ENCODE measurements around the gene CARS1. TPM values are rescaled to one million over a fixed set of nuclear protein-coding genes. Genes with fewer than 3 reads are reported as not detected.

Gene CARS1
- total and polyA plus RNA-seq, 9 donors, result 12.5 to 148 (median 17.6) TPM

DNA sequence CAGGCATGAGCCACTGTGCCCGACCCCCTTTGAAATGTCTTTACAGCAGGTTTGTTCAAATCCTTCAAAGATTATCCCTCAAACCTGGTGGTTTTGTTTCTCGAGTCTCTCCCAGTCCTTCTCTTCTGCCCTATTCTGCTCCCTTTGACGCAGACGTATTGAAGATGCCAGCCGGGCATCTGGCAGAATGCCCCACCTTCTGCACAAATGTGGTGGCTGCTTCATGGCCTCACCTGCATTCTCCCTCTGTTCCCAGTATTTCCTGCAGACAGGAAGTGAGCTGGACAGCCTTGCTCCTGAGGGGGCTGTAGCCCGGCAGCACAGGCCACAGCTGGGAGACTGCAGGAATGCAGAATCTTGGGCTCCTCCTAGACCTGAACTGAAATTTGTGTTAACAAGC lies 60.2 kb downstream of the CARS1 start:
- Histone ChIP-seq H3K27ac (no peak overlapping the region), H3K4me1 (ENCODE audit: insufficient read depth) (no peaks in the 10 kb centered on the region), H3K4me3 (no peak overlapping the region), H3K27me3 (no peaks in the 10 kb centered on the region), H3K9me3 (no peaks in the 10 kb centered on the region), H3K36me3 (no peaks in the 10 kb centered on the region)
- intact Hi-C loops (cut with DNase I), result no loop called here
- 66 to 74% (median 73%) methylated on average over 6 of the region's 6 CpGs for WGBS, 3 donors
- DNase-seq, result peak in 3 of 5 donors; percentile 5 to 24 (median 6)
- no peak for TF ChIP-seq POLR2A (IDR thresholded peaks at IDR 0.05)
- TF ChIP-seq, protein P1, sequence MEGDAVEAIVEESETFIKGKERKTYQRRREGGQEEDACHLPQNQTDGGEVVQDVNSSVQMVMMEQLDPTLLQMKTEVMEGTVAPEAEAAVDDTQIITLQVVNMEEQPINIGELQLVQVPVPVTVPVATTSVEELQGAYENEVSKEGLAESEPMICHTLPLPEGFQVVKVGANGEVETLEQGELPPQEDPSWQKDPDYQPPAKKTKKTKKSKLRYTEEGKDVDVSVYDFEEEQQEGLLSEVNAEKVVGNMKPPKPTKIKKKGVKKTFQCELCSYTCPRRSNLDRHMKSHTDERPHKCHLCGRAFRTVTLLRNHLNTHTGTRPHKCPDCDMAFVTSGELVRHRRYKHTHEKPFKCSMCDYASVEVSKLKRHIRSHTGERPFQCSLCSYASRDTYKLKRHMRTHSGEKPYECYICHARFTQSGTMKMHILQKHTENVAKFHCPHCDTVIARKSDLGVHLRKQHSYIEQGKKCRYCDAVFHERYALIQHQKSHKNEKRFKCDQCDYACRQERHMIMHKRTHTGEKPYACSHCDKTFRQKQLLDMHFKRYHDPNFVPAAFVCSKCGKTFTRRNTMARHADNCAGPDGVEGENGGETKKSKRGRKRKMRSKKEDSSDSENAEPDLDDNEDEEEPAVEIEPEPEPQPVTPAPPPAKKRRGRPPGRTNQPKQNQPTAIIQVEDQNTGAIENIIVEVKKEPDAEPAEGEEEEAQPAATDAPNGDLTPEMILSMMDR (IDR thresholded peaks at IDR 0.05), result no peak
- TF ChIP-seq EP300 (IDR thresholded peaks at IDR 0.05), result no peak

DNA sequence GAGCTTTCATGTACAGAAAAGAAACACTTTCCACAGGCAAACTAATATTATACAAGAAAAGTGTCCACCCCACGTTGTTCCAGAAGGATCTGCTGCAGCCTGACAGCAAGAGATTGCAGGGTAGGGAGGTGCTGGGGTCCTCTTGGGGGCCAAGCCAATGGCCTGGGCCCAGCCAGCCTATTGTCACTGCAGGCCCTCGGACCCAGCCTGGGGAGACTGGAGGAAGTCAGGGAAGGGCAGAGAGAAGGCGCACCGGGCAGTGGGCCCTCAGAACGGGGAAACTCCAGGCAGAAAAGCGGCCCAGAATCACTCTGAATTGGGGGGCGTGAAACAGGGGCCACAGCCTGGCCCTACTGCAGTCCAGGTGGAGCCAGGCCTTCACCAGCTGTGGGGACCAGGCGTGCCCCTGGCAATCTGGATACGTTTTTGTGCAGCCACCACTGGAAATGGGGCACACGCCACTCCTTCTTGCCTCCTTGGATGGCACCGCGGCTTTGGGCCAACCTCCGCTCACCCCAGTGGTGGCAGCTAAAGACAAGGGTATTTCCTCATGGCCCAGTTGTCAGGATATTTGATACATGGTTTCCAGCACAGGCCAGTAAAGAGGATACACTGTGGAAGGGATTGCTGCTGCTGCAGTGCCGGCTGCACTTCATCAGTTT lies 61.2 kb downstream of the CARS1 start:
- TF ChIP-seq, protein P1 (IDR thresholded peaks at IDR 0.05), result no peak
- no peak for TF ChIP-seq POLR2A (IDR thresholded peaks at IDR 0.05)
- TF ChIP-seq EP300 (IDR thresholded peaks at IDR 0.05), result no peak
- Histone ChIP-seq H3K27me3 (no peaks in the 10 kb centered on the region), H3K4me3 (no peak overlapping the region), H3K27ac (no peak overlapping the region), H3K4me1 (ENCODE audit: insufficient read depth) (peaks cover under 1% of the 10 kb centered on the region), H3K36me3 (no peaks in the 10 kb centered on the region), H3K9me3 (no peaks in the 10 kb centered on the region)
- DNase-seq, result peak in 3 of 5 donors; percentile 5 to 21 (median 7)
- intact Hi-C loops (cut with DNase I), result no loop called here
- 76 to 91% (median 79%) methylated on average over 14 of the region's 14 CpGs for WGBS, 3 donors

DNA sequence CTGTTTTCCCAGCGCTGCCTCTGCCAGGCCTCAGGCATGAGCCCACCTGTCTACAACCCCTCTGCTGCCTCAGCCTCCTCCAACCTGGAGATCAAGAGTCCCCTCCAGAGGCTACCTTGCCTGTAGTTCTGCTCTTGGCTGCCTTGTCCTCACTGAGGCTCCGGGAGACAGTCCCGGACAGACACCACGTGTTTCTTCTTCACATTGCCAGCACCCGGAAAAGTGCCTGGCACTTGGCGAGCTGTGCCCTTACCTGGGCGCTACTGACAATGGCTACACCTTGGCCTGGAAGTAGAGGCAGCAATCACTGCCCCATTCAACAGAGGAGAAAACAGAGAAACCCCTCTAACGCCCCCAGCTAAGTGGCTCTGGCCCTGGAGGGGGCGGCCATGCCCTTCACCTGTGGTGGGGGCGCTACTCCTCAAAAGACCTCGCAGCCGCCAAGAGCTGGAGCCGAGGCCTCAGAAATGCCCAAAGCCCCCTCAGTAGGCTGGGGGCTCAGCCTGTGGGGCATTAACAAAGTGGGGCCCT lies 62.1 kb downstream of the CARS1 start:
- Histone ChIP-seq H3K4me3 (no peak overlapping the region), H3K36me3 (no peaks in the 10 kb centered on the region), H3K9me3 (no peaks in the 10 kb centered on the region), H3K4me1 (ENCODE audit: insufficient read depth) (peaks cover 3% of the 10 kb centered on the region), H3K27me3 (no peaks in the 10 kb centered on the region), H3K27ac (no peak overlapping the region)
- 70 to 82% (median 76%) methylated on average over 13 of the region's 13 CpGs for WGBS, 3 donors
- TF ChIP-seq POLR2A (IDR thresholded peaks at IDR 0.05), result no peak
- no peak for TF ChIP-seq EP300 (IDR thresholded peaks at IDR 0.05)
- TF ChIP-seq, protein P1 (IDR thresholded peaks at IDR 0.05), result no peak
- intact Hi-C loops (cut with DNase I), result no loop called here
- peak in 1 of 5 donors; percentile 25 for DNase-seq

DNA sequence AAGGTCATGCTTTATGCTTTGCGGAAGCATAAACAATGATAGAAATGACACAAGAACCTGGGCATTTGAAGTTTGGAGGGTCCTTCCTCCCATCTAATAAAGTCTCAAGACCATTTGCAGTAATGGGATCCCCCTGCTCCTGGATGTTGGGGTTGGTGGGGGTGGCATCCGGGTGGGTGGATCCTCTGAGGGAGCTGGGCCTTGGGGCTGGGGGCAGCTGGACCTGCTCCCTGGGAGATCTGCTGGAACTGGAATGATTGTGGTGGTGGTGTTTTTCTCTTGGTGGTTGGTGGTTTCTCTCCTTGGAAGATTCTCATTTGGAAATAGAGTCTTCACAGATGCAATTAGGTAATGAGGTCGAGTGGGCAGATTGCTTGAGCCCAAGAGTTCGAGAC lies 62.9 kb downstream of the CARS1 start:
- DNase-seq, result no peak
- Histone ChIP-seq H3K9me3 (no peaks in the 10 kb centered on the region), H3K36me3 (no peaks in the 10 kb centered on the region), H3K4me1 (ENCODE audit: insufficient read depth) (peaks cover 3% of the 10 kb centered on the region), H3K4me3 (no peak overlapping the region), H3K27me3 (no peaks in the 10 kb centered on the region), H3K27ac (no peak overlapping the region)
- TF ChIP-seq POLR2A (IDR thresholded peaks at IDR 0.05), result no peak
- TF ChIP-seq, protein P1 (IDR thresholded peaks at IDR 0.05), result no peak
- no peak for TF ChIP-seq EP300 (IDR thresholded peaks at IDR 0.05)
- intact Hi-C loops (cut with DNase I), result no loop called here
- 84 to 92% (median 86%) methylated on average over 4 of the region's 4 CpGs for WGBS, 3 donors

Data from ovary (tissue), 9 donors.